CD4-positive, alpha-beta T cell treated with Interleukin-1 beta for 1 hour (primary cell): ENCODE results near the gene TRIM17.
A peak's percentile ranks its signal among the peaks of the same experiment; 100 is the strongest.

Experiments
- DNase-seq, 2 donors: peaks; one replicate each; pipeline ENCODE4 v3.0.0-alpha.2; 2020 to 2022

Gene TRIM17, protein sequence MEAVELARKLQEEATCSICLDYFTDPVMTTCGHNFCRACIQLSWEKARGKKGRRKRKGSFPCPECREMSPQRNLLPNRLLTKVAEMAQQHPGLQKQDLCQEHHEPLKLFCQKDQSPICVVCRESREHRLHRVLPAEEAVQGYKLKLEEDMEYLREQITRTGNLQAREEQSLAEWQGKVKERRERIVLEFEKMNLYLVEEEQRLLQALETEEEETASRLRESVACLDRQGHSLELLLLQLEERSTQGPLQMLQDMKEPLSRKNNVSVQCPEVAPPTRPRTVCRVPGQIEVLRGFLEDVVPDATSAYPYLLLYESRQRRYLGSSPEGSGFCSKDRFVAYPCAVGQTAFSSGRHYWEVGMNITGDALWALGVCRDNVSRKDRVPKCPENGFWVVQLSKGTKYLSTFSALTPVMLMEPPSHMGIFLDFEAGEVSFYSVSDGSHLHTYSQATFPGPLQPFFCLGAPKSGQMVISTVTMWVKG

DNA sequence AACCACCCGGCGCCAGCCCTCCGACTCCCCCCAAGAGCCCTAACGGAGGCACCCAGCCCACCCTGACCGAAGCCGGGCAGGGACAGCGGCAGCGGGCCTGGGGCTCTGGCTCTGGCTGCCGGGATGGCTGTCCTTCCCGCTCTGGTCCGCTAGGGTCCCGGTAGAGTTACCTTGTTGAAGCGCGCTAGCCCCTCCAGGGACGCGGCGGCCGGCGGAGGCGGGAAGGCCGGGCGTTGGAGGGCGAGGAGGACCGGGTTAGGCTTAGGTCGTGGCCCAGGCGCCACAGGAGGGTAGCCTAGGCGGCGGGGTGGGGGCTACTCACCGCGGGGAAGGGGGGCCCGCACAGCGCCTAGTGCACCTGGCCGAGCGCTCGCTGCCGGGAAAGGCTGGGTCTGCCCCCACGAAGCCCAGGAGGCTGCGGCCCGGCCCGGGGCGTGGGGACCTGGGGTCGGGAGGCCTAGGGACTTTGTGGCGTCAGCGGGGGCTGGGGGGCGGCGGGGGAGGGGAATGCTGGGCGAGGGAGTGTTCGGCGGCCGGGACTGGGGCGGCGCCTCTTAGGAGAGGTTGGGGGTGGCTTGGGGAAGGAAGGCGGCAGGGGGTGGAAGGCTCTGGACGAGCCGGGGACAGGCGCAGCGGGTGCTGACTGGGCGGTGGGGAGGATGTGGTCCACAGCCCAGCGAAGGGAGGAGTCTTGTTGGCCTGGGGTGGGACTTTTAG is at the start of gene TRIM17:
Gene TRIM17, minus strand, starts transcription at position 645 of the 717 bp plus-strand sequence. CDS start 1,789 bp downstream, outside the sequence.
- DNase-seq = peak; percentile 14 to 32

DNA sequence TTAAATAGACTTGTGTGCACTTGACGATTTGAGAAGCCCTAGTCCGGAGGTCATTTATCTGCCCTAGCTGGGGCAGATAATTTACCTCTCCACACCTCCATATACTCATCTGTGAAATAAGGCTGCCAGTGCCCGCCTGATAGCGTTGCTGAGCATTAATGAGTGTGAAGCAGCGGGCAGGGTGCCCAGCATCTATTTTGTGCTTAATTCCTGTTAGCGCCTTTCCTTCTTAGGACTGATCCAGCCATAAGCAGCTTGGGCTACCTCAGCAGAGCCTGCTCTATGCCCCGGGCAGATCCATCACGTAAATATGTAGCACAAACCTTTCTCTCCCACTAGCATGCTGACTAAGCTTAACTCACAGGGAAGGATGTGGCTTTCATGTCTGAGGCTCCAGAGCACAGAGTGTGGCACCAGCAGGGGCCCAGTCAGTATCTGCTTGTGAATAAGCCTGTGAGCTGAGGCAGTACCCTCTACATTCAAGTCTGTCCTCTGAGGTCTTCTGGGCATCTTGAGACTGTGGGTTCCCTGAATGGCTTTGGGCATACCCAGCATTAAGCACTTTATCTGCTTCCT is 49.0 kb upstream of the TRIM17 start:
- peak in 1 of 2 donors; percentile 42 for DNase-seq

DNA sequence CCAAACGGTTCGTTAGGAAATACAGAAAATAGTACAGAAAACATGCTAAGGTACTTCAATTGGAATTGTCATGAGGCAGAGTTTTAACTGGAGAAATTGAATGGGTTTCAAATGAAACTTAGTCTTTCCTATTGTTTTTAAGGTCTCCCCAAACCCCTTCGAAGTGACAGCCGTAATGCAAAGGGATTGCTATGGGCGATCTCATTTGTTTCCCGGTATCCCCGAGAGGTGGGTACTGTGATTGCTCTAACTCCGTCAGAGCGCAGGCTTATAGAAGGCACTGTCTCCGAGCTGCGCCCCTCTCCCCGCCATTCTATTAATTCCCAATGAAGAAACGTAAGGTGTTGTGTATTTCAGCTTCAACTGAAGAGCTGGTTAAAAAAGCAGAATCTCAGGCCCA is 48.5 kb upstream of the TRIM17 start:
- no peak for DNase-seq

DNA sequence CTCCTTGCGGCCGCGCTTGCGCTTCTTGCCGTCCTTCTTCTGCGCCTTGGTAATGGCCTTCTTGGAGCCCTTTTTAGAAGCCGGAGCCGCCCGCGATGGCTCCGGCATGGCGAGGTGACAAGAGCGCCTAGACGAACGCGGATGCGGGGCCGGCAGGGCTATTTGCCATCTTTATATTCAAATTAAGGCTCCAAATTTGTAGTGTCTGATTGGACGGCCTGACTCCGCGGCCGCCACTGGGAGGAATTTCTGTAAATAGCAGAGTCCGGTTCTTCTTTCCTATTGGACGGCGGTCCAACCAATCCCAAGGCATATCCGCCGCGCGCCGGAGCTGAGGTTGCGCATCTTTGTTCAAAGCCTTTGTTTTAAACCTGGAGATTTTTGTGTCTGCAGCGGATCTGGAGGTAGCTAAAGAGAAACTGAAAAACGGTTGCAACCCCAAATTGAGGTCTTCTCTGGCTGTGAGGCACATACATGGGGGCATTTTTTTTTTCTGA is 47.9 kb upstream of the TRIM17 start:
- peak; percentile 87 to 92 for DNase-seq

DNA sequence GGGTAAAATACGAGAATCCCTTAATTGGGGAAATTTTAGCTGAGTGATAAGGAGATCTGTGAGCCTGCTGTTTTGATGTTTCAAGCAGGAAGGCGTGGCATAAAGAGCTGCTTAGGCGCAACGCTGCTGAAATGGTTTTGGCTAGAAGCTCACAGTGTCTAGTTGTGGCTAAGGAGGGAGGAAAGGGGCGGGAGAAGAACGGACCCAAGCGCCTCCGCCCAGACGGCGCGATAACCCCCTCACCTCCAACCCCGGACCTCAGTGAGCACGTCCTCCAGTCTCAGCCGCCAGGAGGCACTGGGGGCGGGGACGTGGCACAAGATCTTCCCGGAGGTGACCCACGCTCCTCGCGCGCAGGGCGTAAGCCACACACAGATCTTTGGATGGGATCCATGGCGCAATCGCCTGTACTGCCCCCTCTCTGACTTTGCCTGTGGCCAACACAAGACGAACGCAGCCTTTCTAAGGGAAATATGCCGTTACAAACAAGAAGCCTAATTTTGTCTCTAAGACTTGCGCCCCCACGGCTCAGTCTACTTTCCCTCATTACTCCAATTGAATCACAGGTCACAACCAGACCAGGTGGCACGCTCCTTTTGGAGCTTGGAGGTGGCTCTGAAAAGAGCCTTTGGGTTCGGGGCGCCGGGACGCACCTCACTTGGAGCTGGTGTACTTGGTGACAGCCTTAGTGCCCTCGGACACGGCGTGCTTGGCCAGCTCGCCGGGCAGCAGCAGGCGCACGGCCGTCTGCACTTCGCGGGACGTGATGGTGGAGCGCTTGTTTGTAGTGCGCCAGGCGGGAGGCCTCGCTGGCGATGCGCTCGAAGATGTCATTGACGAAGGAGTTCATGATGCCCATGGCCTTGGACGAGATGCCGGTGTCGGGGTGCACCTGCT is 47.1 kb upstream of the TRIM17 start:
- peak; percentile 51 to 64 for DNase-seq

DNA sequence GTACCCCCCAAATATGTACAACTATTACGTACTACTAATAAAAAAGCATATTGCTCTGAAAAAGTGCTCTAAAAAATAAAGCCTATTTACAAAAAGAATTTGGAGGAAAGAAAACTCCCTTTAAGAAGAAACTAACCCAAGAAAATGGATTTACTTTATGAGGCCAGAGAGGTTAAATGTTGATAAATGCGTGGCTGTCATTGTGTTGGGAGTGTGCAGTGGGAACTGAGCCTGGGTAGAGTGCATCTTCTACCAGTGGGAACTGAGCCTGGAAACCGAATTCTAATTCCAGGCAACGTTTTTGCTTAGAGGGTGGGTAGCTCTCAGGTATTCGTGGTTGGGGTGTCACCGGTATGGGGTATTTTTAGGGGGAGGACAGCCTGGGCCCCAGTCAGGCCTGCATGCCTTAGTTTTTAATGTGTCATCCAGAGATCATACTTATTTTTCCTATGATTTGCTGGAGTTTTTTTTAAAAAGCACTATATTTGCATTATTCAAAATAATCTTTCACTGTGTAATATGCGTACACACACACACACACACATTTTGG is 46.4 kb upstream of the TRIM17 start:
- DNase-seq = no peak

DNA sequence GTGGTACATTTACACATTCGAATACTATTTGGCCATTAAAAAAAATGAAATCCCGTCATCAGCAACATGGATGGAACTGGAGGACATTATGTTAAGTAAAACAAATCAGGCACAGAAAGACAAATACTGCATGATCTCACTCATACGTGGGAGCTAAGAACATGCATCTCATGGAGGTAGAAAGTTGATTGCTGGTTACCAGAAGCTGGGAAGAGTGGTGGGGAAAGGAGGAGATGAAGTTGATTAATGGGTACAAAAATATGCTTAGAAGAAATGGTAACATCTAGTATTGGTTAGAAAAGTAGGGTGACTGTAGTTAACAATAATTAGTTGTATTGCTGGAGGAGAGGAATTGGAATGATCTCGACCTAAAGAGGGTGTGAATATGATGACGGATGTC is 45.9 kb upstream of the TRIM17 start:
- no peak for DNase-seq

DNA sequence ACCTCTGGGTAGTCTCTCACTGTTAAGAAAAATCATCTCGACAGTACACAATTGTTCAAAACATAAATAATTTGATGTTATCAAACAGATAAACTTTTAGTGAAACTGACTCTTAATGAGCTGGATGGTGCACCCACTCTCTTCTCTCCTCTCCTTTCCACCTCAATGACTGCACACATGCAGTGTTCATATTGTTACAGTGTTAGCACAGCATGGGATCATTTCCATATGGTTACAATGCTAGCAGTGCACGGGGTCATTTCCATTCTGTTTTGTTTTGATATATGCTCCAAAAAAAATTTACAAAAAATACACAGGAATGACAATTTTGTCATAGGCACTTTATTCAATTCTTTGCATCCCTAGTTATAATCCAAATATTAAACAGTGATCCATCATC is 44.2 kb upstream of the TRIM17 start:
- DNase-seq = no peak

DNA sequence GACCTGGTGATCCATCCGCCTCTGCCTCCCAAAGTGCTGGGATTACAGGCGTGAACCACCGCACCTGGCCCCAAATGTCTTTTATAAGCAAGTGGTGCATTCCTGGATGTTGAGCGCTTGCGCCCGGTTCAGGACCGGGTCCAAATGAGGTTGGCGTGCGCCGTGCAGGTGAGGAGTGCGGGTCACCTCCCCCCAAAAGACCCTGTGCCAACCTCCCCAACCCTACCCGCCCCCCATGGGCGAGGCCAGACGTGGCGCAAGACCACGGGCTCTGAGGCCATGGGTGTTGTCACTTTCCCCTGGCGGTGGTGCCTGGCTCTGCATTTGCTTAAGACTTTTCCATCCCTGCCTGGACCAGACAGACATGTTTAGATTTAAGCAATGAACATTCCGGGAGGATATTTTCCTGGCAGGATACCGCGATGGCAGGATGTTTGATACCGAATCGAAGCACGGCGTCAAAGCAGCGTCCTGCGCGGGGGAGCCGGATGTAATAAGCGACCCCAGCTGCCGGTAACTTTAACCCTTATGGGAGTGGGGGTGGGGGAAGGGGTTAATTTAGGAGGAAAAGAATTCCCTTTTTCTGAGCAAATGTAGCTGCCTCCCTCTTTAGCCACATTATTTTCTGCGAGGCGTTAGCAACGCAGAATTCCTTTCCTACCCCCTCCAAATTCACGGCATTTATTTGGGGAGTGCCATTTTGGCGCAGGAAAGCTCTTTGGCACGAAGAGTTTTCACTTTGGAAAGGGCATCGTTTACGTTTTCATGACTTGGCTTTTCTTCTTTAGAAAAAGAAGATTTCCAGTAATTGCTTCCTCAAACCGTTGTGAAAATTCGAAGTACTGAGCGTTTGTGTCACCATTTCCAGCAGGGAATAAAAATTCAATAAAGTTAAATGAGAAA is 42.7 kb upstream of the TRIM17 start:
- DNase-seq = peak; percentile 48 to 63

DNA sequence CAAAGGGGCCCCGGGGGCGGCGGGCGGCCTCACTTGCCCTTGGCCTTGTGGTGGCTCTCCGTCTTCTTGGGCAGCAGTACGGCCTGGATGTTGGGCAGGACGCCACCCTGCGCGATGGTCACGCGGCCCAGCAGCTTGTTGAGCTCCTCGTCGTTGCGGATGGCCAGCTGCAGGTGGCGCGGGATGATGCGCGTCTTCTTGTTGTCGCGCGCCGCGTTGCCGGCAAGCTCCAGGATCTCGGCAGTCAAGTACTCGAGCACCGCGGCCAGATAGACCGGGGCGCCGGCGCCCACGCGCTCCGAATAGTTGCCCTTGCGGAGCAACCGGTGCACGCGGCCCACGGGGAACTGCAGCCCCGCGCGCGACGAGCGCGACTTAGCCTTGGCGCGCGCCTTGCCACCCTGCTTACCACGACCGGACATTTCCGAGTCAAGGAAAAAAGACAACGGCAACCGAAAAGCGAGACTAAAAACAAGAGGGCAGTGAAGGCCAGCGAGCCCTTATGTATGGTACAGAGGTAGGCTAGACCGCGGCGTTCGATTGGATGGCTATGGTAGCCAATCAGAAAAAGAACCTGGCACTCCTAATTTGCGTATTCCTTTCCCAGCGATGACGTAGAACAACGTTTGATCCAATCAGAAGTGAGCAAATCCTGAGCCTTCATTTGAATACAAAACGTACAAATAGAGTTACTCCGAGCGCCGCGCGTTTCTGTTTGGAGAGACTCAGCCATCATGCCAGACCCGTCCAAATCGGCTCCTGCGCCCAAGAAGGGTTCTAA is 40.9 kb upstream of the TRIM17 start:
- peak; percentile 92 to 97 for DNase-seq

DNA sequence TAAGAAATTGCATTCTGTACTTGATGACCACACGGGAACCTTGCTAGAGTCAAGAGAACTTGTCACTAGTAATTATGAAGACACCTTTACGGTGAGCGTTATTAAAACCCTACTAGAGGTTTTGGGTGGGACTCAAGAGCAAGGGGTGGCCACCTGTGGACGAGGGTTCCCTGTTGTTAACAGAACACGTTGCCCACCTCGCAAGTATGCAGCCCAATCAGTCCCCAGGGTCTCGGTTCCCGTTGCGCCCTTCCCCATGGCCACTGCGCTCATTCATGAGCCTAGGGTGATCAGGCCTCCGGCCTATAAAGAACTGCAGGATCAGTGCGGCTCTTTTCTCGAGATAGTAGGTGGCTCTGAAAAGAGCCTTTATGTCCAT is 40.3 kb upstream of the TRIM17 start:
- peak in 1 of 2 donors; percentile 4 for DNase-seq

DNA sequence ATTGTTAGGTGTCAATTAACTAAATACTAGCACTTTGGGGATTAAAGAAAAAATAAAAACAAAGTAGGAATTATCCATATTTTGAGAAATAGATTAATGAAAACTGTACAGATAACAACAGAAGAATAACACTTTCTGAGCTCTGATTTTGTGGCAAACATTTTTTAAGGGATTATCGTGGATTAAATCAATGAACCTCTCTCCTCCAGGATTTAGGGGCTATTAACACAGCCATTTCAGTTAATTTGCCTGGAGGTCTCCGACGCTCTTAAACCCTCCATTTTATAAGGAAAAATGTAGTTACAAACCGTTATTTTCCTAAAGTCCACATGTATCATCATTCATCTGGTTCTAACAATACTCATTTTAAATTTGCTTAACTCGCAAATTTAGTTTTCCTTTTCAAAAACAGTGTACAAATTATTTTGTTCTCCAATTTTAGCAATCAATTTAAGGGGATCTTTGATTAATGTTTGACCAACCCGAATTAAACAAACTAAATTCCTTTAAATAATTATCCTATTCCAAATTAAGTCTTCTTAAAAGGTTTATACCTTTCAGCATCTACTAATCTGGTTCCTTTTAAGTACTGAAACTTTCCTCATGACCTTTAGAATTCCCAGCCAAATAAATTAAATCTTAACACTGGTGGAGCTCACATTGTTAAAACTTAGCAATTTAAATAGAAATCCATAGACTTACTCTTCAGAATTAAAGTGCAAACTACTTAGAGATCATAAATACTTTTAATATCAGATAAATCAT is 39.8 kb upstream of the TRIM17 start:
- DNase-seq = no peak

DNA sequence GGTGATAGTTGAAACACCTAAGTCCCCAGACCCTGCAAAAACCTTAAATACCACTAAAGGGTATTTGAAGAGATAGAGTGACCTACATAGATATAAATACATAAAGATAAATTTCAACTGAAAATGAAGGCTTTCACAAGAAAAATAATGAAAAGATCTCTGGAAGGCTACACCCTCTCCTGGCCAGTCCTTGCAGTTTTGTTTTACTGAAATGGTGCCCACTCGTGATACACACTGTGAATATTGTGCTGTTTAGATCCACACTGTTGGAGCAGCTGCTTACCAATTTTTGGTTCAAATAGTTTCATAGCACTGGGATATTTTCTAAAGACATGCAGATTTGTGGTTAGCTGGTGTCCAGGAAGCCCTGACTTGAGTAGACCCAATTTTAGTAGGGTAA is 39.1 kb upstream of the TRIM17 start:
- DNase-seq = no peak

DNA sequence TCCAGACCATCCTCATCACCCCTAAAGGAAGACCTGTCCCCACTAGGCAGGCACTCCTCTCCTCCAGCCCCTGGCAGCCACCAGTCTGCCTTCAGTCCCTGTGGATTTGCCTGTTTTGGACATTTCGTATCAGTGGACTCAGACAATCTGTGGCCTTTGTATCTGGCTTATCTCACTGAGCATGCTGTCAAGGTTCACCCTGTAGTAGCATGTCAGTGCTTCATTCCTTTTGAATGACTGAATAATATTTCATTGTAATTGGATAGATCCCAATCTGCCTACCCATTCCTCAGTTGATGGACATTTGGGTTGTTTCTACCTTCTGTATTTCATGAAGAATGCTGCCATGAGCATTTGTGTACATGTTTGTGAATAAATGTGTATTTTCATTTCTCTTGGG is 37.6 kb upstream of the TRIM17 start:
- no peak for DNase-seq

DNA sequence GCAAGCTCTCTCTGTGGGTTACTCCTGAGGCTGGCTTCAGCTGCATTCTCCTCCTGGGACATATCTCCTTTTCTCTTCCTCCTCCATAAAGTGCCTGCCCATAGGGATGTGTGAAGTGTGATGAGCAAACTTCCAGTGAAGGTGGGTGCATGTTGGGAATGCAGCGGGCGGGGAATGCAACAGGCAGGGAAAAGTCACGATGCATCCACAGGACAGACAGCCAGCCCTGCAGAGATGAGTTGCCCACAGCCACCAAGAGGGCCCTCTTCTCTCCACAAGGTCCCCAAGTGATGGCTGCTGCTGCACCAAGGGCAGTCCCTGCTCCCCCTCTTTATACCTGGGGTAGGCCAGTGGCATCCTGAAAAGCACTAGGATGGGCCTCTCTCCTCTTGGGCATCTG is 37.0 kb upstream of the TRIM17 start:
- DNase-seq = no peak

DNA sequence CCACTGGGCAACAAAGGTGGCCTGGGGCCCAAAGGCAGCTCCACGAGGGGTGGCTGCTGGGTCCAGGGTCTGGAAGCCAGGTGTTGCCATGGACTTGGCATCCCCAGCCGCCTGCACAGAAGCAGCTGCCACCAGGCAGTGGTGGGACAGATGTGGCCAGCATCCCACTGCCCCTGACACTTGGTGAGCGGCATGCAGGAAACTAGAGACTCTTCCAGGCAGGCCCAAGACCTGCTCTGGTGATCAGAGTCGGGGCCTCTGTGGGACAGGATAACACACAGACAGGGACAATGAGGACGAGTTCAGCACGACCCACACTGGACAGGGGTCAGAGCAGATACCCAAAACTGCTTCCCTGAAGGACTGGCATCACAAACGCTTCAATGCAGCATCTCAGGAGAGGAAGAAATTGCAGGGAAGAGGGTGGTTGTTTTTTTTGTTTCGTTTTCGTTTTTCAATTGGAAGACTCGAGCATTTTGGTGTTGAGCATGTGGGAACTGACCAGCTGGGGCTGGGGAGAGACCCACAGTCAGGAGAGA is 36.4 kb upstream of the TRIM17 start:
- no peak for DNase-seq

DNA sequence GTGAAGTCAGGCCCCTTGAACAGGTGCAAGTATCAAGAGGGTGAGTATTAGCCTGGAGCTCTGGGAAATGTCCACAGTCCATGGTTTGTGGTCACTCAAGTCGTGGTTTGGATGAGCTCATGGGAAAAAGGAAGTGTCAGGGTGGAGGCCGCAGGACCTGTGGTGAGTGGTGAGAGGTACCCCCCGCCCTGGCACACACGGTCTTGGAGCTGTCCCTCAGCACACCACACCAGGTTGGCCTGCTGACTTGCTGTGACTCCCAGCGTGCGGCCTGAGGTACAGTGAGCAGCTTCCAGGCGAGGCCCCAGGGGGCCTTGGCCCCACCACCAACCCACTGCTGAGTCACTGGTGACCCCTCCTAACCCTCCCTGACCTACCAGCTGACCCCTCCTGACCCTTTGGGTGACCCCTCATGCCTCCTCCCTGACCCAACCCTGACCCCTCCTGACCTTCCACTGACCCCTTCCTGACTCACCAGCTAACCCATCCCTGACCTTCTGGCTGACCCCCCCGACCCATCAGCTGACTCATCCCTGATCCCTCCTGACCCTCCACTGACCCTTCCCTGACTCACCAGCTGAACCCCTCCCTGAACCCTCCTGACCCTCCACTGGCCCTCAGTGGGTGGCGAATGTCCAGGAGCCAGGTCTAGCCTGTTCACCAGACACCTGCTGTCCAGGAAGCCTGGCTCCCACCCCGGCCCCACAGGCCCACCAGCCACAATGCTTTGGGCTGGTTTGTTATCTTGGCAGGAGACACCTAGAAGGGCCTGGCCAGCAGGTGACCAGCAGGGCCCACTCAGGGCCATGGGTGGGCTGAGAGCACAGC is 35.7 kb upstream of the TRIM17 start:
- peak in 1 of 2 donors; percentile 45 for DNase-seq

DNA sequence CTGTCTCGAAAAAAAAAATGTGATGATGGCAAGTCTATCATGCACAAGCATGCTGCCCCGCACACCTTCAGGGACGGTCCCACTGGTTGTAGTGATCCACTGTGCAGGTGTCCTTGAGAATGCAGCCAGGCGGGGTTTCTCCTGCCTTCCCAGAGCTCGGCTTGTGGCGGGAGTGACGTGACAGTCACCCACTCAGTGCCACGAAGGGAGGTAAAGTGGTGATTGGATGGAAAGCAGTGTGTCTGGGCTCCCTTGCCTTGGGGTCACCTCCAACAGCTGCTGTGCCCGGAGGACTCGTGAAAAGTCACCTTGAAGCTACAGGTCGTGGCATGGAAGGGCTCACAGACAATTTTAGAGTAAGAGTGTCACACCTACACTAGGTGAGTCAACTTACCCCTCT is 33.5 kb upstream of the TRIM17 start:
- DNase-seq = no peak
